ENCODE results near the gene WDR31.
"Not testable (repeated sequence)": the region's sequence is repeated elsewhere in the genome, so short reads cannot be mapped to it uniquely, and the experiment has no call there.

The WDR31 gene

GRCh38 chr9:113340011-113340699 lies at the start of gene WDR31:
WDR31 (minus strand) TSS chr9:113340275; CDS start chr9:113332022, 8,253 bp downstream.
- peak; percentile 77 to 83 for DNase-seq

GRCh38 chr9:113389451-113389850 lies 49.4 kb upstream of the WDR31 start:
- no peak for DNase-seq

- DNase-seq, result no peak
These were observed 48.8 kb upstream of the WDR31 start for GRCh38 chr9:113388833-113389232.

GRCh38 chr9:113387560-113388230 lies 47.6 kb upstream of the WDR31 start:
- DNase-seq, result no peak

GRCh38 chr9:113386571-113387393 lies 46.7 kb upstream of the WDR31 start:
- no peak for DNase-seq

- DNase-seq, result no peak
These were observed 41.9 kb upstream of the WDR31 start for GRCh38 chr9:113381909-113382411.

GRCh38 chr9:113381441-113381840 lies 41.4 kb upstream of the WDR31 start:
- DNase-seq, result not testable (repeated sequence)

GRCh38 chr9:113380869-113381378 lies 40.8 kb upstream of the WDR31 start:
- no peak for DNase-seq

- not testable (repeated sequence) for DNase-seq
These were observed 39.7 kb upstream of the WDR31 start for GRCh38 chr9:113379829-113380210.

- not testable (repeated sequence) for DNase-seq
These were observed 39.2 kb upstream of the WDR31 start for GRCh38 chr9:113379094-113379828.

GRCh38 chr9:113376634-113377567 lies 36.8 kb upstream of the WDR31 start, which contains the start of gene HDHD3:
HDHD3 (minus strand) TSS chr9:113376986; CDS start chr9:113374354, 2,632 bp downstream.
- DNase-seq, result peak; percentile 56 to 81

GRCh38 chr9:113375057-113376023 lies 35.3 kb upstream of the WDR31 start:
- DNase-seq, result peak in 1 of 2 donors; percentile 18

- DNase-seq, result no peak
These were observed 33.8 kb upstream of the WDR31 start for GRCh38 chr9:113373676-113374392.

GRCh38 chr9:113373256-113373655 lies 33.2 kb upstream of the WDR31 start:
- DNase-seq, result no peak

- no peak for DNase-seq
These were observed 32.0 kb upstream of the WDR31 start for GRCh38 chr9:113372059-113372458.

GRCh38 chr9:113370806-113371325 lies 30.8 kb upstream of the WDR31 start:
- DNase-seq, result no peak

GRCh38 chr9:113369855-113370140 lies 29.7 kb upstream of the WDR31 start:
- DNase-seq, result no peak

GRCh38 chr9:113368982-113369854 lies 29.1 kb upstream of the WDR31 start:
- no peak for DNase-seq
